Superior temporal gyrus (tissue), 1 donor: Measurements from ENCODE around the gene DOCK1.

Experiments used
- DNase-seq: peaks from one replicate; pipeline ENCODE4 v3.0.0-alpha.2; 2016; ENCODE audit errors: extremely low spot score

The DOCK1 gene

DNA sequence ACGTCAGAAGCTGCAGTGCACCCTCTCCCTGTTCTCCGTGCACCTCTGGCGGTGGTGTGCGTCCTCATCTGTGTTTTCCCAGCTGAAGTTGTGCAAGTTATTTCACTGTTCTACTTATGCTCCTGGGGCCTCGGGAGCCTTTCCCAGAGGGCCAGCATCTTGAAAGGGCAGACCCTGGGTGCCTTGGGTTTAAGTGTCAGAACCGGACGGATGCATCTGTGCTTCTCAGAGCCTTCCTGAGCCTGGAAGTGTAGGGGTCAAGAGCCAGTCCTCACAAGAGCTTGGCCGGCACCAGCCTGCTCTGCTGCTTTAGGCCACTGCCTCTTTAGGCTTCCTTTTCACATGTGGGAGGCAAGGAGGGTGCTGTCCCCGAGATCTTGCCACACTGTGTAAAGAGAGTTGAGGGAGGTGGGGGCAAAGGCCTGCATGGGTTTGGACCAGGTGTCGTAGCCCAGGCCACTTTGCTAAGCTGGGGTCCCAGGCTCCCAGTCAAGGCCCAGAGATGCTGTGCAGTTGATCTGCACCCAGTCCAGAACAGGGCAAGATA lies 515.0 kb downstream of the DOCK1 start:
- no peak for DNase-seq

DNA sequence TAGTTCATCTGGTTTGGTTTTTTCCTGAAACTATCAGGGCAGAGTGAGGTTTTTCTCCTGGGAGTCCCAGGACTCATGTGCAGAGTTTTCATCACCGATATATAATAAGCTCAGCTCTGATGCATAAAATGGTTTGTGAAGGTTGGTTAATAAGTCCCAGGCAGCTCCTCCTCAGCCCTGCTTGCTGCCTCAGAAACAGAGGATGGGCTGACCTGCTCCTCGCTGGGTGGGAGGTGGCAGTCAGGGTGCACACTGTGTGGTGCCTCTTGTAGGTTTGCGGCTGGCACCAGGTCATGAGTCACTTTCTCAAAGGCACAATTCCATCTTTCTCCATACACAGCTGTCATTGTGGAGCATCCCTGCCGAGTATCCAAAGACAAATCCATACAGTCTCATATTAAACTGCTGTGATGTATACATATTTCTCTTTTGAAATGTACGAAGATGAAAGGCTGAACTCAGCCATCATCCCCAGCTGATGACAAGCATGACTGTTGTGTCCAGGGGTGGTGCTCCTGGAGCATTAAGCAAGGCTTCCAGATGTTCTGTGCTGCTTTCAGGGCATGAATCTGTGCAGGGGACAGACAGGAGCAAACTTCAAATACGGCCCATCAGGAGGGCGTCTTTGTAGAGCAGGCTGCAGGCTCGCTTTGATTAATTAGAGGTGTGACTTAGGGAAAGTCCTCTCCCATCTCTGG lies 518.1 kb downstream of the DOCK1 start:
- no peak for DNase-seq

DNA sequence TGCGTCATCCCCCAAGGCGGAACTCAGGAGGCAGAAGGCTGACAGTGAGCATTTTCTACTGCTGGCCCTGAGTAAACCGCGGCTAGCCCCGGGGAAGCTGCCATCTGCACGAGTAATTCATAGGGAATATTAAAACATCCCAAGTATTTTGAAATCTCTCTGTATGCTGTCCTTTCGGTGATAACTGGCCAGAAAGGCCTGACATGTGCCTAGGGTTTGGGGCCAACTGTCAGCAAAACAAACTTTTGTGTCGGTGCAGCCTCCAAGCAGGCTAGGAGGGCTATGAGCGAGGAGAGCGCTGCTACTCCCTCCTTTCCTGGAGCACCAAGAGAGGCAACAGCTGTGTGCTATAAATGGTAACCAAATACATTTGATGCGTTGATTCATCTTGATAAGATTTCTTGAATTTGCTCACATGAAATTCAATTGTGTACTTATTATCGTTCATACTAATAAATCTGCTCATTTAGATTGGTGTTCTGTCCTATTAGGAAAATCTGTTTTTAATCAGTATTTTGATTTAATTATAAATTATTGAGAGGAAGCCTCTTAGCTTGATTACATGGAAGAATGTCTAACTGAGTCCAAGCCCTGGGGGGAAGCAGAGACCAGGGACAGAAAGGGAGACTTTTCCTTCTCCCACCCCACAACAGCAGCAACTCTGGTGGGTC lies 519.5 kb downstream of the DOCK1 start:
- no peak for DNase-seq

DNA sequence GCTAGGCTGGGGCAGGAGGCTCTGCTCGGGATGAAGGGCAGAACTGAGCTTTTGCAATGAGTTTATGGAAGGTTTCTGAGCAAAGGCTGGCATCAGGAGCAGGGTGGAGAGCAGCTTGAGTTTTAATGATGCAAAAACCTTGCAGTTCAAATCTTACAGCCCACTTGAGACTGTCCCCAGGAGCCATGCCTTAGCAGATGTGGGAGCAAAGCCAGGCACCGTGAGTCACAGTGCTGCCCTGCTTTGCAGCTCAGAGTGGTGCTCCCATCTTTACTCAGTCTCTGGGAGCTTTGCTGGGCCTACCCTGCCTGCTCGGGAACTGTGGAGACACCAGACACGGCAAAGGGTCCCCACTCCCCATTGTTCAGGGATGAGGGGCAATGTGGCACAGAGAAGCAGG lies 521.5 kb downstream of the DOCK1 start:
- DNase-seq, result no peak

DNA sequence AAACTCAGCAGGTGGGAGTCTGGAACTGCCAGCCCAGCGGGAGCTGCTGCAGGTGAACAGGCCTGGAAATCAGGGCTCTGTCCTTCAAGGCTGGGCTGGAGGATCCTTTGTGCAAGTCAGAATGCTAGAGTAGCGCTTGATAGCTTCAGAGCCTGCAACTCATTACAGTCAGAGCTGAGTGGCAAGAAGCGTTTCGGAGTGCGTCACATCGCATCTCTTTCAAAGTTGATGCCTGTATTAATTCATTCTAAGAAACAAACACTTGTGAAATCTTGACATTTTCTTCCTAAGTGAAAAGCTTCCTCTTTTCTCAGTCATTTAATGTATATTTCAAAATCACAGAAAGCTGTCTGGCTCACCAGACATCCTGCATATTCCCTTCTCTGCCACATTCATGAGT lies 522.7 kb downstream of the DOCK1 start:
- no peak for DNase-seq

DNA sequence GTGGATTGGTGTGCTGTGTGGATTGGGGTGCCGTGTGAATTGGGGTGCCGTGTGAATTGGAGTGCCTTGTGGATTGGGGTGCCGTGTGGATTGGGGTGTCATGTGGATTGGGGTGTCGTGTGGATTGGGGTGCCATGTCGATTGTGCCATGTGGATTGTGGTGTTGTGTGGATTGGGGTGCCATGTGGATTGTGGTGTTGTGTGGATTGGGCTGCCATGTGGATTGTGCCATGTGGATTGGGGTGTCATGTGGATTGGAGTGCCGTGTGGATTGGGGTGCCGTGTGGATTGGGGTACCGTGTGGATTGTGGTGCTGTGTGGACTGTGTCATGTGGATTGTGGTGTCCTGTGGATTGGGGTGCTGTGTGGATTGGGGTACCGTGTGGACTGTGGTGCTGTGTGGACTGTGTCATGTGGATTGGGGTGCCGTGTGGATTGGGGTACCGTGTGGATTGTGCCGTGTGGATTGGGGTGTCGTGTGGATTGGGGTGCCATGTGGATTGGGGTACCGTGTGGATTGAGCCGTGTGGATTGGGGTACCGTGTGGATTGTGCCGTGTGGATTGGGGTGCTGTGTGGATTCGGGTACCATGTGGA lies 523.3 kb downstream of the DOCK1 start:
- no peak for DNase-seq

DNA sequence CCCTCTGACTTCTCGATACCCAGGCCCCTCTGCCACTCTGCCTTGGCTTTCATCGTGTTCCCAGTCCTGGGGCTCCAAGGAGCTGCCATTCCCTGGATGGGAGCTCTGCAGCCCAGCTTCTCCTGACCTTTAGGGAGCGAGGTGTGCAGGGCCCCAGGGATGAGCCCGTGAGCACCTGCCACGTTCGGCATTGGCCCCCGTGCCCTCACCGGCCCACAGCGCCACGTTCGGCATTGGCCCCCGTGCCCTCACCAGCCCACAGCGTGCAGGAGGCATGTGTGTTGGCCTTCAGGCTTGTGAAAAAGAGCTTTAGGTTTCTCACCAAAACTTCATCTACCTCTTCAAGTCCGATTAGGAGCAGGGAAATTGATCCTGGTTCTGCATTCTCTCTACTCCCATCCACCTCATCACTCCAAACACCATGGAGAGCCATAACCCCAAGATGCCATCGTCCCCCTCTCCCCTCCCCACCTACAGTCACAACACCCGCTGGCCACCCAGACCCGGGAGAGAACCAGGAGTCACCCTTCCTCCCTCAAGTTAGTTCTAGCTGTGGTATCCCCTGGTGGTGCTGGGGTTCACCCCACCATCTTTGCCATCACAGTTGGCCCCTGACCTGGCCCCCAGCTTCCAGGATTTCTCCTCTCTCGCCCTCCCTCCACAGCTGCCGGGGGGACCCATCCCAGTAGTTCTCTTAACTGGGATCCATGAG lies 524.5 kb downstream of the DOCK1 start:
- DNase-seq, result no peak

DNA sequence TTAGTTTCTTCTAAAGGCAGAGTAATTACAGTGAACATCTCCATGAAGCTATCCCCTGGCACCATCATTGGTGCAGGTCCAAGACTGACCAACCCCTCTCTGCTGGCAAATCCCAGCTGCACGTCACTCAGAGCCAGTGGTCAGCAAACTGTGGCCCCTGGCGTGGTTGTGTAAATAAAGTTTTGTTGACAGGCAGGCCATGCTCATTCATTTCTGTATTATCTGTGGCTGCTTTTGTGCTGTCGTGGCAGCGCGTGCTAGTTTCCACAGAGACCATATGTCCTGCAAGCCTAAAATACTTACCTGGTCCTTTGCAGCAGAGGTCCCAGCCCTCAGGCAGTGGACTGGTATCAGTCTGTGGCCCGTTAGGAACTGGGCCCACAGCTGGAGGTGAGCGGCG lies 526.3 kb downstream of the DOCK1 start:
- no peak for DNase-seq

DNA sequence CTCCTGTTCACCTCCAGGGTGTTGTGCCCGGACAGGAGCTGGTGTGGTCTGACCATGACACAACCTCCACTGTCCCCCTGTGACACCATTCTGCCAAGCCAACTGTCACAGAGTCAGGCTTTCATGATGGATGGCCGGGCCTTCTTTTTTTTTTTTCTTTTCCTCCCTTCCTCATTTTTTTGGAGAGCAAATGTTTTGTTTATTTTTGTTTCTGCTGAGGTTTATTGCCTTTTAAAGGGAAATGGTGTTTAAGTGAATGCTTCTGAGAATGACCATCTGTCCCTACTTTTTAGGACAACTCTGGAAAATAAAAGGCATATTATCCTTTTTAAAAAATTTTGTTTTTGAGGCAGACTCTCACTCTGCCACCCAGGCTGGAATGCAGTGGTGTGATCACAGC lies 528.8 kb downstream of the DOCK1 start:
- no peak for DNase-seq

DNA sequence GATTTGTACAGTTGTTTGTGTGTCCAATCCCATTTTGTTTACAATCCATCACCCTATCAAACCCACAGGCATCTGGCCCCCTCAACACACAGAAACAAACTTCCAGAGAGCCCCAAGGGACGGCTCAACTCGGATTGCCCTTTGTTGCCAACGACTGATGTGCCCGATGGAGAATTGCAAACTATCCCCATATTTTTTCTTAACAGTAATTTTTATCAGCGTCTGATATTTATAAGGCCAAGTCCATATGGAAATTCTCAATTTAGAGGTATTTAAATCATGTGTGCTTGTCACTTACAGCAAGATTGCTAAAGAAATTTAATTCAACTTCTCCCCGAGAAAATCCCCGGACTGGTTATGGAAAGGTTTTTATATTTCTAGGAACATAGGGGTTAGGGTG lies 530.0 kb downstream of the DOCK1 start:
- no peak for DNase-seq

DNA sequence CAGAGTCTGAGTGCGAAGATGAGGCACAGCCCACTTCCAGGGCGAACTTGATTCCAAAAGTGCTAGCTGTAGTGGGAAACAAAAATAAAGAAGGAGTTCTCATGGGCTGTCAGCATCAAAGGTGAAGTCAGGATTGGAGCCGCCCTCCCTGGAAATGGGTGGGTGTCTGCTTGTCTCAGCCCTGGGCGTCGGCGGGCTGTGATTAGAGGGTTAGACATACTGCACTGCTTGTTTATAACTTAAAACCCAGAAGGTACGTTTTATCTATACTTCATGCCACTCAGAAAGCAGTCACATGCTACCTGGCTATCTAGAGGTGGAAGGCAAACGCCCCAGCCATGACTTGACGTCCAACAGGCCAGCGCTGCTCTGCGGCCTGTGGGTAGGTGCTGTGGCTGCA lies 535.1 kb downstream of the DOCK1 start:
- no peak for DNase-seq

DNA sequence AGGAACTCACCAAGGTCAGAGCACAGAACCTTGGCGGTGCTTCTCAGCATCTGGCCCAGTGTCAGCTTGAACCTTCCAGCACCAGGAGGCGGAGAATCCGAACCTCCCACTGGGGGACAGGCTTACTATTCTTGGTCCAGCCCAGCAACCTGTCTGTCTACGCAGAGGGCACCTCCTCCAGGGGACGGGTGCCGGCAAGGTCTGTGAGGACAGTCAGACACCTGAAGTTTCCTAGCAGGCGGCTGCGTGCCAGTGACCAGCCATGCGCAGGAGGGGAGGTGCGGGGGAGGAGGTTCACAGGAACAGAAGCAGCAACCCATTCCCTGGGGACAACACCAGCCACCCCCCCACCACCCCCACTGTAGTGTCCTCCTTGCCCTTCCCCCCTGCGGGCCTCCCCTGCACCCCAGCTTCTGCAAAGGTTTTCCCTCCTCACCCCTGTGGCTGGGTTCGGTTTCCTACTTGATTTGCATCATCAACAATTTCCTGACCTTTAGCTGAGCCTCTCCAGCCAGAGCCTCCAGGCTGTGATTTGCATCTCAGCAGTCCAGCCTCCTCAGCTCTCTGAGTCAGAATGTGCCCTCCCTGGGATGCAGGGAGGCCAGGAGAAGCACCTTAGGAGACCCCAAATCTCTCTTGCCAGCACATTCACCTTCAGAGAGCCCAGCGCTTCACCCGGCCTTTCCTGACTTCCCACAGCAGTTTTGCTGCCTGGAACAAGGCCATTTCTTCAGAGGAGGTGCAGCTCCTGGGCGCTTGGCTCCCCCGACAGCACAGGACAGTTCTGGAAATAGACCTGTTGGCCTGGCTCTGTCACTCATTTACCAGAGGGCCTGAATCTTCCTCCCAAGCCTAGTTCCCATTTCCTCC lies 536.4 kb downstream of the DOCK1 start:
- DNase-seq, result no peak

DNA sequence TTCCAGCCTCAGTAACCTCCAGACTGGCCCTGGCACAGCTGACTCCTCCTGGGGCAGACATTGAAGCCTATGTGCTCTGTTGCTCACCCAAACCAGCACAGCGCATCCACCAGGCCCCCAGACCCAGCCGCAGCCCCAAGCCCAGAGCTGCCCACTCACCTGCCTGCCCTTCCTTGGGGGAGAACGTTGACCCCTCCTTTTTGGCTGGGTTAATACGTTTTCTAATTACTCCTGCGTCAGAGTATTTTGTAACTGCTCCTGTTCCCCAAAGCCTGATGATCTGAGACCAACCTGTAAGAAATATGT lies 536.9 kb downstream of the DOCK1 start:
- DNase-seq, result no peak

DNA sequence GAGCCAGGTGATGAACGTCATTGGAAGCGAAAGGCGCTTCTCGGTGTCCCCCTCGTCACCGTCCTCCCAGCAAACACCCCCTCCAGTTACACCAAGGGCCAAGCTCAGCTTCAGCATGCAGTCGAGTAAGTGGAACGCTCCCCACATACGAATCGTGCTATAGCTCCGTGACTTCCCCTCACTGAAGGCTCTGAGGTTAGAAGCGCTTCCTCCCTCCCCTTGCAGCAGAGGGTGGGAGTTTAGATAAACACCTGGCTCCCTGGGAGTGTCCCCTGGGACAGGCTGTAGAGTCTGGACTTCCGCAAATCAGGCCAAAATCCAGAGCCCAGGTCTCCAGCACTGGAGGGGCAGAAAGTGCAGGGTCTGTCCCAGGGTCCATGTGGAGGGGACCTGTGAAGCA lies 538.9 kb downstream of the DOCK1 start:
- DNase-seq, result no peak

DNA sequence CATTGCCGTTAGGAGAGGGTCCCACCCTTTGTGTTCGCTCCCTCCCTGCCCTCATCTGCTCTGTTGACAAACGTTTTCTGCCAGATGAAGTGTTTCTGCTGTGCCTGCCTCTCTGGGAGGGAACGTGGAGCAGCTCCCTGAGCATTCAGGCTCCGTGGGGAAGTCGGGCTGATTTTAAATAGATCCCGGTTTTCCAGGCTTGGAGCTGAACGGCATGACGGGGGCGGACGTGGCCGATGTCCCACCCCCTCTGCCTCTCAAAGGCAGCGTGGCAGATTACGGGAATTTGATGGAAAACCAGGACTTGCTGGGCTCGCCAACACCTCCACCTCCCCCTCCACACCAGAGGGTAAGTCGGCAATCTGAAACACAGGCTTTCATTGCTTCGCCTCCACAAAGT lies 542.0 kb downstream of the DOCK1 start:
- DNase-seq, result no peak

DNA sequence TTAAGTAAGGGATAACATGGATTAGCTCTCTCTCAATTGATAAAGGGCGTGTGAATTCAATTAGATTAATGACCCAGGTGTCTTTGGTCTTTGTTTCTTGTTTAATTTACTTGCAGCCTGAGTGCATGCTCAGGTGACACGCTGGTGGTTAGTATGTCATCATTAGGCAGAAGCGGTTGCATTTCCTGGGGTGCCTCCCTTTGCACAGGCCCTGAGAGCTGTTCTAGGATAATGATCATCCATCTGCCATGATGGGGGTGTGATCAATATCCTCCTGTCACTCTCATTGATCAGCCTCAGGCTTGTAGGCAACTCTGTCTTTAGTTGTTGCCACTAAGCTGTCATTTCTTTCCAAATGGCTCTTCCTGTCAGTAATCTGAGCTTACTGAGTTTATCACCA lies 544.3 kb downstream of the DOCK1 start:
- DNase-seq, result no peak

DNA sequence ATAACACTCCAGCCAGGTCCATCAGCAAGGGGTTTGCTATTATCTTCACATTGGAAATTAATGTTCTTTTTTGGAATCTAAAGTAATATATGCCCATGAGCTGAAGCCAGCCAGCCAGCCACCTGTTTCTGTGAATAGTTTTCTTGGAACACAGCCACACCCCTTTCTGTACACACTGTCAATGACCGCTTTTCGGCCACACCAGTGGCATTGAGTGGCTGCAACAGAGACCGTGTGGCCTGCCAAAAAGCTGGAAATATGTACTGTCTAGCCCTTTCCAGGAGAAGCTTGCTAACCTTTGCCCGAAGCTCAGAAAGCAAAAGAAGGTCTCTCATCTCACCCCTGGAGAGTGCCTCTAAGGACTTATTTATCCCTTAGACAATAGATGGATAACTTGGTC lies 545.4 kb downstream of the DOCK1 start:
- DNase-seq, result no peak

DNA sequence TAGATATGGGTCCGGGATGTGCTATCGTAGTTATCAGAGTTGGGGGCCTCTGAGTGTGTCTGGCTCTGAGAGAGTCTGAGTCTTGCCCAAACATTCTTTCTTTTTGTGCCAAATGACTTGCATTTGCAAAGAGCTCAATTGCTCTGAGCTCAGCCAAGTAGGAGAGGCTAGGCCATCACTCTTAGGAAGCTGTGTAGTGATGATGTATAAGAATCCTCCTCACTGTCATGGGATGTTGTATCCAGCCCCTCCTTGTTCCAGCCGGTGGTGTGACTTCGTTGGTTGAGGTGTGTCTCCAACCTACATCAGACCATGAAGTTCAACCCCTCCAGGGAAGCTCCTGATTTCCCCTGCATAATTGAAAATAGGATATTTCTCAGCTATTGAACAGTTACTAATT lies 546.4 kb downstream of the DOCK1 start:
- DNase-seq, result no peak

DNA sequence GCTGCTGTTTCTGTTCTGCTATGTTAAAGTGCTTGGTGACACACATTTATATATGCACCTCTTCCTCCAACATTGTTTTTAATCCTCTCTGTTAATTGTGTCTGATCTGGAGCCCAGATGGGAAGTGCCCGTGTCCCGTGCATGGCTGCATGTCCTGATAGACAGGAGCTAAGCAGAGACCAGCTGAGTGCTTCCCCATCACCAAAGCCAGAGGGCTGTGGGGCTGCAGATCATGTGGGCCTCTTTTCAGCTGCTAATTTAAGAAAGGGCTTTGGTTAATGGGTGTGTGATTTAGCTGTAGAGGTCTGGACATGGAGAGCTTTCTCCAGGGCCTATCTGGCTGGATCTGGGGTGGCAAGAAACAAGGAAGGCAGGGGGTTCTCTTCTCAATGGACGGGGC lies 547.3 kb downstream of the DOCK1 start:
- no peak for DNase-seq

DNA sequence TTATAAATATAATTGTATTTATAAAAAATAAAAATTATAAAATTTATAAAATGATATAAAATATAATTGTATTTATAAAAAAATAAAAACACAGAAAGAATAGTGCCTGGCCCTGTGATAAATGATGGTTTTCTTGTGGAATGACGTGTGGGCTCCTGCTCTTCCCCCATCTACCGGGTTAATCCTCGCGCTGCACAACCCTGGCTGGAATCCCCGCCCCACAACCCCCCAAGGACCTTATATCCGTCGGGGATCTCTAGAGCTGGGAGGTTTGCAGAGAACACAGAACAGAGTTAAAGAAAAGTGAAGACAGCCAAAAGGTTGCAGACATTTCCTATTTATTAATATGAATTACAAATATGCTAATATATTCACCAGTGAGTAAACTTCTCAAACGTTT lies 548.5 kb downstream of the DOCK1 start:
- DNase-seq, result no peak

DNA sequence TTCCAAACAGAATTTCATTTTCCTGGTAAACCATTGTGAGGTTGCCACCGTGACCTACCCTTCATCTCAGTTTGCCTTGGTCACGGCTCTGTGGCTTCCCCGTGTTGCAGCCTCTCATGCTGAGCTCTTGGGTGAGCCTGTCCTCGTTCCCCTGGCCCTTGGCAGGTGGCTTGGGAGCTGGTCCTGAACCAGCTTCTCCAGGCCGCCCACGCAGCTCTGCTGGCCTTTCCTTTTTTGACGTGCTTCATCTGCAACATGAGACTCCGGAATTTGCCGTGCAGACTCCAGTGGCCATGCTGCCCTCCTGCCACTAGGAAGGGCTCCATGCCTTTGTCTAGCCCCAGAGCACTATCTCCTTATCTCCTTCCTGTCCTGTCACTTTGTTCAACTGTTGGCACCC lies 550.9 kb downstream of the DOCK1 start:
- no peak for DNase-seq
